Measurements from ENCODE around the gene CNTNAP2.

Gene CNTNAP2

DNA sequence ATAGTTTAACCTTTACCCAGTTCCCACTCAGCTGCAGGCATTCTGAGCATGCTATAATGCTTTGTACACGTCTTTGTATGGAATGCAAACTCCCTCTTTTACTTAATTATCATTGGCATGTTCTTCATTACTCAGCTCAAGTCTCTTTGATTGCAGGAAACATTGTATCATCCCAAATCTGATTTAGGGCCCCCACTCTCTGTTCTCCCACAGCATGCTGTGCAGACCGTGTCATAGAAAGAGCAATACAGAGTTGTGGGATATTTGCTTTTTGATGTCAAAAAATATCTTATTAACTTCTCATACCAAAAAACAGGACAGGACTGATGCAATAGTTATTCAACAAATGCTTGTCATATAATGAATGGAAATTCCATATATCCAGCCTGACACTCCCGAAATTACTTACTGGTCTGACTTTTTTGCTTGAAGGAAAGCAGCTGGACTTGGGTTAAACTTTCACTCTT lies 1392.5 kb downstream of the CNTNAP2 start:
- H3K27ac ChIP-seq, result no peak overlapping the region

GRCh38 chr7:147509541-147510200 lies 1393.1 kb downstream of the CNTNAP2 start:
- H3K27ac ChIP-seq, result no peak overlapping the region
- TF ChIP-seq CTCF (conservative IDR thresholded peaks at IDR 0.05), result no peak

More for the DNA sequence above, 1392.5 kb downstream of the CNTNAP2 start:
- TF ChIP-seq ZFX (IDR thresholded peaks at IDR 0.05) (no peak), CTCF (conservative IDR thresholded peaks at IDR 0.05) (no peak)

DNA sequence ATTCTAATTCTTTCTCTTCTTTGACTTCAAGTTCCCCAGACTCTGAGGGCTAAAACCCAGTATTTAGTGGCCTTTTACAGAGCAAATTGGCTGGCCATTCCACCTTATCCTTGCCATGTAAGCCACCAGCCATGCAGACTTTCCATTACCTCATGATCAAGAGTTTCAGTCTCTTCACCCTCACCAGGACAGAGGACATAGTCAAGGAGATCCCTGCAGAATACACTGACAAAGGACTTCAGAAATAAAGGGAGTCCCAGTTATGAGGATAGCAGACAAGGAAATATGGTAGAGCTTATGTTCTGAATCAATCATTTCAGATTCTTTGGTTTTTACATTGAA lies 1393.6 kb downstream of the CNTNAP2 start:
- no peak overlapping the region for H3K27ac ChIP-seq
- TF ChIP-seq ZFX (IDR thresholded peaks at IDR 0.05), result no peak
- TF ChIP-seq CTCF (conservative IDR thresholded peaks at IDR 0.05), result no peak

- no peak overlapping the region for H3K27ac ChIP-seq
- TF ChIP-seq ZFX (IDR thresholded peaks at IDR 0.05) (no peak), CTCF (conservative IDR thresholded peaks at IDR 0.05) (no peak)
These were observed 1394.3 kb downstream of the CNTNAP2 start for GRCh38 chr7:147510923-147511322.

- no peak for TF ChIP-seq CTCF (conservative IDR thresholded peaks at IDR 0.05)
- TF ChIP-seq ZFX (IDR thresholded peaks at IDR 0.05), result no peak
These were observed 1396.8 kb downstream of the CNTNAP2 start for GRCh38 chr7:147513451-147513850.

DNA sequence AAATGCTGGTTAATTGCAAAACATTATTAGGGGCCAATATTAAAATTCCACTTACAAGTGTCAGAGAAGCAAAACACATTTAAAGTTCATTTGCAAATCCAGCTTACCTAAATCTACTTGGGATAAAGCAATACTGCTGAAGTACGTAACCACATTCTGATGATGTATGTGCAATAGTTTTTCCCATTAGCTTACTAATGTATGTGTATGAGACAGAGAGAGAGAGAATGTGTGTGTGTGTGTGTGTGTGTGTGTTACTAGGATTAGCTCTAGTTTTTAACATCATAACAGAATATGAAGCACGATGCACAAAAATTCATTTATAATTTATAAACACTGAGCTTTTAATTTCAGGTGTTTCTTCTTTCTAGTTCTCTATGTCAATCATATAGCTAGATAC lies 1399.8 kb downstream of the CNTNAP2 start:
- H3K27ac ChIP-seq, result no peak overlapping the region

More at GRCh38 chr7:147513451-147513850, 1396.8 kb downstream of the CNTNAP2 start:
- no peak overlapping the region for H3K27ac ChIP-seq

GRCh38 chr7:147519062-147519461 lies 1402.5 kb downstream of the CNTNAP2 start:
- no peak overlapping the region for H3K27ac ChIP-seq
- TF ChIP-seq ZFX (IDR thresholded peaks at IDR 0.05) (no peak), CTCF (conservative IDR thresholded peaks at IDR 0.05) (no peak)

More for the DNA sequence above, 1399.8 kb downstream of the CNTNAP2 start:
- TF ChIP-seq ZFX (IDR thresholded peaks at IDR 0.05) (no peak), CTCF (conservative IDR thresholded peaks at IDR 0.05) (no peak)

All from C4-2B (cell line).